ENCODE data around the gene CNOT6L. TPM values are rescaled to one million over a fixed set of nuclear protein-coding genes. Genes with fewer than 3 reads are reported as not detected.

CNOT6L gene
- total and polyA plus RNA-seq, 2 experiments from 2014 or later: 6.5 to 10.6 TPM

DNA sequence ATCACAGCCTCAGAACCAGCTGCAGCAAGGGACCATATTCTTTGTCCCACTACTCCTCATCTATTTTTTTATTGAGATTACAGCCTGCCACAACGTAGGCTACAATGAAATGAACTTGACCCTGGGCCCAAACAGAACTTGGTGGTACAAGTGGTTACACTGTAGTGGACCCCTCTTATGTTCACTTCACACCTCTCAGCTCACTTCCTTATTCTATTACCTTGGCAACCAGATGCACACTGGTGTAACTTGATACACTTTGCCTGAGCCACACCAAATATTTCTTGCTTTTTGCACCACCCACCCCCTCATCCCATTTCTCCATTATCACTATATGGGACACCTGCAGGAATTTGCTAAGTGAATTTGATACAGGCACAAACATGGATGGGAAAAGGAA lies 107.7 kb downstream of the CNOT6L start:
- H3K36me3 ChIP-seq: no peaks in the 10 kb centered on the region
- no peaks in the 10 kb centered on the region for H3K9me3 ChIP-seq (ENCODE audit: low read depth)
- H3K4me3 ChIP-seq: no peak overlapping the region
- no peak for TF ChIP-seq CTCF (IDR thresholded peaks at IDR 0.05; ENCODE audit: low read depth, low read length)
- no peak overlapping the region for H3K27ac ChIP-seq
- peaks cover 17% of the 10 kb centered on the region for H3K4me1 ChIP-seq (ENCODE audit: low read depth)
- no peaks in the 10 kb centered on the region for H3K27me3 ChIP-seq
- DNase-seq (ENCODE audit: low read depth in 1 of 2, low spot score in 1 of 2): no peak

- no peak overlapping the region for H3K4me3 ChIP-seq
- no peak overlapping the region for H3K27ac ChIP-seq
- TF ChIP-seq CTCF (IDR thresholded peaks at IDR 0.05; ENCODE audit: low read depth, low read length): no peak
- H3K4me1 ChIP-seq (ENCODE audit: low read depth): peaks cover 17% of the 10 kb centered on the region
- no peak for DNase-seq (ENCODE audit: low read depth in 1 of 2, low spot score in 1 of 2)
- no peaks in the 10 kb centered on the region for H3K9me3 ChIP-seq (ENCODE audit: low read depth)
- H3K27me3 ChIP-seq: no peaks in the 10 kb centered on the region
- no peaks in the 10 kb centered on the region for H3K36me3 ChIP-seq
These were observed 108.5 kb downstream of the CNOT6L start for GRCh38 chr4:77710684-77711083.

- DNase-seq (ENCODE audit: low read depth in 1 of 2, low spot score in 1 of 2): no peak
- Histone ChIP-seq H3K27me3 (no peaks in the 10 kb centered on the region), H3K4me3 (no peak overlapping the region), H3K36me3 (no peaks in the 10 kb centered on the region), H3K4me1 (ENCODE audit: low read depth) (peaks cover 17% of the 10 kb centered on the region), H3K9me3 (ENCODE audit: low read depth) (no peaks in the 10 kb centered on the region), H3K27ac (no peak overlapping the region)
- no peak for TF ChIP-seq CTCF (IDR thresholded peaks at IDR 0.05; ENCODE audit: low read depth, low read length)
These were observed 109.1 kb downstream of the CNOT6L start for GRCh38 chr4:77710059-77710458.

GRCh38 chr4:77706717-77707116 lies 112.5 kb downstream of the CNOT6L start:
- no peaks in the 10 kb centered on the region for H3K27me3 ChIP-seq
- H3K4me3 ChIP-seq: no peak overlapping the region
- TF ChIP-seq CTCF (IDR thresholded peaks at IDR 0.05; ENCODE audit: low read depth, low read length): no peak
- no peaks in the 10 kb centered on the region for H3K4me1 ChIP-seq (ENCODE audit: low read depth)
- H3K27ac ChIP-seq: no peak overlapping the region
- no peaks in the 10 kb centered on the region for H3K9me3 ChIP-seq (ENCODE audit: low read depth)
- DNase-seq (ENCODE audit: low read depth in 1 of 2, low spot score in 1 of 2): no peak
- no peaks in the 10 kb centered on the region for H3K36me3 ChIP-seq

GRCh38 chr4:77703666-77704065 lies 115.5 kb downstream of the CNOT6L start:
- Histone ChIP-seq H3K36me3 (no peaks in the 10 kb centered on the region), H3K4me3 (no peak overlapping the region), H3K4me1 (ENCODE audit: low read depth) (peaks cover 20% of the 10 kb centered on the region), H3K9me3 (ENCODE audit: low read depth) (no peaks in the 10 kb centered on the region), H3K27ac (no peak overlapping the region), H3K27me3 (no peaks in the 10 kb centered on the region)
- TF ChIP-seq CTCF (IDR thresholded peaks at IDR 0.05; ENCODE audit: low read depth, low read length): no peak
- DNase-seq (ENCODE audit: low read depth in 1 of 2, low spot score in 1 of 2): peak in 1 of 2 donors; percentile 7

DNA sequence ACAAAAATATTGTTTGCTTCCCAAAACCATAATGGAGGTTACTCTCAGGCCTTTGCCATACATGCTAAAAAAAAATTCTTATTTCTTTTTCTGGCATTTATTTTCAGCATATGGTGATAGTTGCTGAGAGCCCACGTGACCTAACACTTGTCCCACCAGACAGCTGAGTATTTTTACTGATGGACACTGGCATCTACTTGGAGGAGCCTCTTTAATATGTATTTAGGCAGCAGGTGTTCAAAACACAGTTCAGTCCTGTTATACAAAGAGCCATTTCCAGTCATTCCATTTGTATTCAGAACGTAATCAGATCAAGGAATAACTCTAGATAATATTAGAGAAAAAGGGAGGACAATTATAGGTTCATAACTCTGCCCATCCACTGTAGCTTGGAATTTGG lies 118.0 kb downstream of the CNOT6L start:
- H3K36me3 ChIP-seq: no peaks in the 10 kb centered on the region
- no peak for TF ChIP-seq CTCF (IDR thresholded peaks at IDR 0.05; ENCODE audit: low read depth, low read length)
- H3K9me3 ChIP-seq (ENCODE audit: low read depth): no peaks in the 10 kb centered on the region
- H3K4me3 ChIP-seq: no peak overlapping the region
- H3K4me1 ChIP-seq (ENCODE audit: low read depth): peaks cover 20% of the 10 kb centered on the region
- no peaks in the 10 kb centered on the region for H3K27me3 ChIP-seq
- H3K27ac ChIP-seq: peak overlapping the region; percentile 92
- DNase-seq (ENCODE audit: low read depth in 1 of 2, low spot score in 1 of 2): no peak
